HFFc6 (cell line): Measurements from ENCODE around the gene DLX5. TPM values are rescaled to one million over a fixed set of nuclear protein-coding genes. Genes with fewer than 3 reads are reported as not detected.

Experiments
- DNase-seq: peaks from one replicate; pipeline ENCODE4 v3.0.0-alpha.2; 2018
- H3K27ac Mint-ChIP-seq: 2 replicates; pipeline ENCODE4 v1.8.0; 2020; ENCODE audit warnings: mild to moderate bottlenecking, mixed read lengths
- H3K27me3 Mint-ChIP-seq: 2 replicates; pipeline ENCODE4 v1.8.0; 2021; ENCODE audit warnings: mild to moderate bottlenecking, moderate library complexity, mixed read lengths; ENCODE audit not compliant: insufficient read depth
- H3K36me3 Mint-ChIP-seq: 2 replicates; pipeline ENCODE4 v1.8.0; 2021; ENCODE audit warnings: low read depth, mixed read lengths
- H3K4me1 Mint-ChIP-seq: 2 replicates; pipeline ENCODE4 v1.8.0; 2020; ENCODE audit warnings: low read depth, mixed read lengths
- H3K4me3 Mint-ChIP-seq: 2 replicates; pipeline ENCODE4 v1.8.0; 2020; ENCODE audit warnings: mild to moderate bottlenecking, moderate library complexity, mixed read lengths
- H3K9me3 Mint-ChIP-seq: 2 replicates; pipeline ENCODE4 v1.8.0; 2020; ENCODE audit warnings: mild to moderate bottlenecking, mixed read lengths
- total RNA-seq, 6 experiments: library from RNA; stranded (reverse); fragmentation: NEBNext Ultra II Directional; extraction: Animal tissue kit (Norgen Biotek cat#: 25700); gene quantifications; 2 replicates in 1 of 6; 3 replicates in 5 of 6; pipeline ENCODE4 v1.2.3, GENCODE V29; 2021
- TF ChIP-seq, protein P1 (sequence below): fragments of 200-600 bp; sonication (generic); IDR thresholded peaks from 2 replicates; pipeline ENCODE4 v1.5.0; 2021; ENCODE audit warnings: antibody characterized with exemption, mild to moderate bottlenecking

Gene DLX5
- total RNA-seq, 6 experiments from 2014 or later: not detected

DNA sequence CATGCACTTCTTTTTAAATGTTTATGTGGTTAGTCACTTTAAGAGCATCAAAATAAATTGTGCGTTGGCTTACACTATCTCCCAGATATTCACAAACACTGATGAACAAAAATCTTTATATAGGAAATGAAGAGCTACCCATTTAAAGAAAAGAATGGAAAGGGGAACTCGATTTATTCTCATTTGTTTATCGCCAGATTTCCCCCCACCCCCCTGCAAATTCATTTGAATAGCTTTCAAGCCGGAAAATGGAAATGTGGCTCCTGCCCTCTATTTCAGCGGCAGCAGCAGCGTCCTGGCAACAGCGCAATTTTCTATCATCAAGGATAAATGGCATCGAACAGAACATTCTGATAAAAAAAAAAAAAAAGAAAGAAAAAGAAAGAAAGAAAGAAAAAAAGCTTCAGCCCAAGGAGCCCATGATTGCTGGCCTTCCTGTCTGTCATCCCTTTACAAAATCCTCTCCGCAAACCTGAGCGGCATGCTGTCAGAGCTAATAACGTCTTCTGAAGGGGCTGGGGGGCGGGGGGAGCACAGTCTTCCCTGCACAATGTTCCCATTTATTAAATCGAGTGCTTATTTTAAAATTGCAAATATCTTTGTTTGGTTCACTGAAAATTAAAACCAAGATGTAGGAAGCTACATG lies 33.0 kb downstream of the DLX5 start:
- no peaks in the 10 kb centered on the region for H3K9me3 Mint-ChIP-seq
- no peak for DNase-seq
- no peak overlapping the region for H3K27ac Mint-ChIP-seq
- TF ChIP-seq, protein P1, sequence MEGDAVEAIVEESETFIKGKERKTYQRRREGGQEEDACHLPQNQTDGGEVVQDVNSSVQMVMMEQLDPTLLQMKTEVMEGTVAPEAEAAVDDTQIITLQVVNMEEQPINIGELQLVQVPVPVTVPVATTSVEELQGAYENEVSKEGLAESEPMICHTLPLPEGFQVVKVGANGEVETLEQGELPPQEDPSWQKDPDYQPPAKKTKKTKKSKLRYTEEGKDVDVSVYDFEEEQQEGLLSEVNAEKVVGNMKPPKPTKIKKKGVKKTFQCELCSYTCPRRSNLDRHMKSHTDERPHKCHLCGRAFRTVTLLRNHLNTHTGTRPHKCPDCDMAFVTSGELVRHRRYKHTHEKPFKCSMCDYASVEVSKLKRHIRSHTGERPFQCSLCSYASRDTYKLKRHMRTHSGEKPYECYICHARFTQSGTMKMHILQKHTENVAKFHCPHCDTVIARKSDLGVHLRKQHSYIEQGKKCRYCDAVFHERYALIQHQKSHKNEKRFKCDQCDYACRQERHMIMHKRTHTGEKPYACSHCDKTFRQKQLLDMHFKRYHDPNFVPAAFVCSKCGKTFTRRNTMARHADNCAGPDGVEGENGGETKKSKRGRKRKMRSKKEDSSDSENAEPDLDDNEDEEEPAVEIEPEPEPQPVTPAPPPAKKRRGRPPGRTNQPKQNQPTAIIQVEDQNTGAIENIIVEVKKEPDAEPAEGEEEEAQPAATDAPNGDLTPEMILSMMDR: no peak
- H3K36me3 Mint-ChIP-seq: no peaks in the 10 kb centered on the region
- no peak overlapping the region for H3K4me3 Mint-ChIP-seq
- peaks cover 38% of the 10 kb centered on the region for H3K27me3 Mint-ChIP-seq
- no peaks in the 10 kb centered on the region for H3K4me1 Mint-ChIP-seq

GRCh38 chr7:96989859-96990317 lies 34.7 kb downstream of the DLX5 start:
- Mint-ChIP-seq H3K4me3 (no peak overlapping the region), H3K9me3 (no peaks in the 10 kb centered on the region), H3K27me3 (peaks cover 30% of the 10 kb centered on the region), H3K27ac (no peak overlapping the region), H3K36me3 (no peaks in the 10 kb centered on the region), H3K4me1 (no peaks in the 10 kb centered on the region)
- TF ChIP-seq, protein P1: no peak
- DNase-seq: no peak

GRCh38 chr7:96989241-96989858 lies 35.3 kb downstream of the DLX5 start:
- Mint-ChIP-seq H3K36me3 (no peaks in the 10 kb centered on the region), H3K9me3 (no peaks in the 10 kb centered on the region), H3K27ac (no peak overlapping the region), H3K27me3 (peaks cover 30% of the 10 kb centered on the region), H3K4me3 (no peak overlapping the region), H3K4me1 (no peaks in the 10 kb centered on the region)
- TF ChIP-seq, protein P1: no peak
- no peak for DNase-seq

- Mint-ChIP-seq H3K27ac (no peak overlapping the region), H3K9me3 (no peaks in the 10 kb centered on the region), H3K36me3 (no peaks in the 10 kb centered on the region), H3K27me3 (peaks cover 27% of the 10 kb centered on the region), H3K4me1 (no peaks in the 10 kb centered on the region), H3K4me3 (no peak overlapping the region)
- TF ChIP-seq, protein P1: no peak
- DNase-seq: no peak
These were observed 36.9 kb downstream of the DLX5 start for GRCh38 chr7:96987719-96988118.

DNA sequence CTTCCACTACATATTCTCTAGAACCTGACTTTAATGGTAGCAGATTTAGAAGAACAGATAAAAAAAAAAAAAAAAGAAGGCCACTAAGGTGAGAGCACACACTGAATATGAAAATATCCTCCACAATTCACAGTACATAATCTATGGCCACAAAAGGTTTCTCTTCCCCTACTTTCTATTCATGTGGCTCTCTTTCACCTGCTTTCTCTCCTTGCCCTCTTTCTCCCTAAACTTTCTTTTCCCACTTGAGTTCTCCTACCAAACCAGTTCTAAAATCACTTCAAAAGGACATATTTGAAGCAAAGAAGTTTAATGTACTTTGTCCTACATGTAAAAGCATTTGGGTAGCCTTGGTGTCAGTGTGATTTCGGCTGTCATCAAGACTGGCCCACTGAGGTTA lies 37.7 kb downstream of the DLX5 start:
- no peak overlapping the region for H3K27ac Mint-ChIP-seq
- H3K27me3 Mint-ChIP-seq: peaks cover 22% of the 10 kb centered on the region
- TF ChIP-seq, protein P1: no peak
- H3K36me3 Mint-ChIP-seq: no peaks in the 10 kb centered on the region
- H3K4me1 Mint-ChIP-seq: no peaks in the 10 kb centered on the region
- DNase-seq: no peak
- no peak overlapping the region for H3K4me3 Mint-ChIP-seq
- H3K9me3 Mint-ChIP-seq: no peaks in the 10 kb centered on the region
